DOHH2 (cell line): Measurements from ENCODE around the gene STK11.

ENCODE experiments used
- H3F3A ChIP-seq: fragments of 200-600 bp; sonication (generic), shearing (Covaris generic); 2 replicates; pipeline ENCODE4 v1.6.0; 2016; ENCODE audit warnings: antibody characterized with exemption, mild to moderate bottlenecking; ENCODE audit not compliant: control insufficient read depth, insufficient read depth
- H3K27ac ChIP-seq: fragments of 200-600 bp; sonication (generic); 2 replicates; pipeline ENCODE4 v1.5.1; 2014; ENCODE audit warnings: low read depth, mild to moderate bottlenecking, low read length, moderate library complexity
- H3K27me3 ChIP-seq: fragments of 200-600 bp; sonication (generic); 2 replicates; pipeline ENCODE4 v1.6.1; 2014; ENCODE audit warnings: mild to moderate bottlenecking, low read length, mixed read lengths; ENCODE audit not compliant: control insufficient read depth
- H3K36me3 ChIP-seq: fragments of 200-600 bp; sonication (generic); 2 replicates; pipeline ENCODE4 v1.6.1; 2014; ENCODE audit warnings: mild to moderate bottlenecking, low read length, moderate library complexity, mixed read lengths; ENCODE audit not compliant: control insufficient read depth
- H3K4me1 ChIP-seq: fragments of 200-600 bp; sonication (generic); 2 replicates; pipeline ENCODE4 v1.6.1; 2014; ENCODE audit warnings: mild to moderate bottlenecking, low read length, mixed read lengths; ENCODE audit not compliant: control insufficient read depth
- H3K4me2 ChIP-seq: fragments of 200-600 bp; sonication (generic); 2 replicates; pipeline ENCODE4 v1.6.0; 2014; ENCODE audit warnings: mild to moderate bottlenecking, low read length, moderate library complexity
- H3K4me3 ChIP-seq: fragments of 200-600 bp; sonication (generic); 2 replicates; pipeline ENCODE4 v1.5.1; 2014; ENCODE audit warnings: mild to moderate bottlenecking, low read length, mixed read lengths
- H3K79me2 ChIP-seq: fragments of 200-600 bp; sonication (generic); 2 replicates; pipeline ENCODE4 v1.6.1; 2014; ENCODE audit warnings: mild to moderate bottlenecking, low read length, mixed read lengths; ENCODE audit not compliant: control insufficient read depth
- H3K9me2 ChIP-seq: fragments of 200-600 bp; sonication (generic); replicated peaks from 2 replicates; pipeline ENCODE4 v1.6.1; 2014; ENCODE audit warnings: mild to moderate bottlenecking, low read length, mixed read lengths; ENCODE audit not compliant: control insufficient read depth
- H3K9me3 ChIP-seq: fragments of 200-600 bp; sonication (generic); 2 replicates; pipeline ENCODE4 v1.6.1; 2014; ENCODE audit warnings: antibody characterized with exemption, low read length, mixed read lengths; ENCODE audit not compliant: control insufficient read depth, insufficient read depth
- H4K20me1 ChIP-seq: fragments of 200-600 bp; sonication (generic); 2 replicates; pipeline ENCODE4 v1.6.0; 2014; ENCODE audit warnings: low read depth, mild to moderate bottlenecking, antibody characterized with exemption, low read length, moderate library complexity; ENCODE audit not compliant: control insufficient read depth, insufficient read depth
- EZH2phosphoT487 ChIP-seq: fragments of 200-600 bp; sonication (generic); IDR thresholded peaks from 2 replicates; pipeline ENCODE4 v1.6.1; 2017; ENCODE audit warnings: borderline replicate concordance, mild to moderate bottlenecking, antibody characterized with exemption, low read length, moderate library complexity, mixed read lengths
- TF ChIP-seq, protein P1 (sequence below): fragments of 200-600 bp; sonication (generic); IDR thresholded peaks from one replicate; pipeline ENCODE4 v1.5.1; 2014; ENCODE audit warnings: antibody characterized with exemption, mild to moderate bottlenecking, low read depth, low read length; ENCODE audit not compliant: poor library complexity, severe bottlenecking

STK11 gene

DNA sequence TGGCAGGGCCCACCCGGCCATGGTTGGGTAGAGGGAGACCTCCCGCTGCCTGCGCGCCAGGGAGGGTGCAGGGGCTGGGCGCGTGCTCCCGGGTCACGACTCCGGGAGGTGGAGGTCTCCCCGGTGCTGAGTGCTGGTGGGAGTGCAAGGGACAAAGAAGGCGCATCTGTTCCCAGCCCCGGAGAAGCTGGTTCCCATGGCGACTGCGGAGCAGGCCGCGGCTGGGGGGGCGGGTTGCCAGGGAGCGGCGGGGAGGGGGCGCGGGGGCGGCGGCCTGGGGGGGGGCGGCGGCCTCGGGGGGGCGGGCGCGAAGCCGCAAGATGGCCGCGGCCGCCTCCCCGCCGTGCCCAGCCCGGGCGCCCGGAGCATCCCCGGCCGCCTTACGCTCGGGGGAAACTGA lies 31.0 kb downstream of the STK11 start:
- Histone ChIP-seq H3K36me3 (no peaks in the 10 kb centered on the region), H3F3A (peaks cover 19% of the 10 kb centered on the region), H3K79me2 (peaks cover 6% of the 10 kb centered on the region), H3K9me2 (no peaks in the 10 kb centered on the region), H3K4me3 (no peak overlapping the region), H3K27ac (no peak overlapping the region), H3K4me2 (no peak overlapping the region), H3K4me1 (peaks cover 27% of the 10 kb centered on the region), H4K20me1 (no peaks in the 10 kb centered on the region; the same call in 1 of the 2 replicates), H3K27me3 (peaks cover 35% of the 10 kb centered on the region), H3K9me3 (no peaks in the 10 kb centered on the region)
- TF ChIP-seq, protein P1, sequence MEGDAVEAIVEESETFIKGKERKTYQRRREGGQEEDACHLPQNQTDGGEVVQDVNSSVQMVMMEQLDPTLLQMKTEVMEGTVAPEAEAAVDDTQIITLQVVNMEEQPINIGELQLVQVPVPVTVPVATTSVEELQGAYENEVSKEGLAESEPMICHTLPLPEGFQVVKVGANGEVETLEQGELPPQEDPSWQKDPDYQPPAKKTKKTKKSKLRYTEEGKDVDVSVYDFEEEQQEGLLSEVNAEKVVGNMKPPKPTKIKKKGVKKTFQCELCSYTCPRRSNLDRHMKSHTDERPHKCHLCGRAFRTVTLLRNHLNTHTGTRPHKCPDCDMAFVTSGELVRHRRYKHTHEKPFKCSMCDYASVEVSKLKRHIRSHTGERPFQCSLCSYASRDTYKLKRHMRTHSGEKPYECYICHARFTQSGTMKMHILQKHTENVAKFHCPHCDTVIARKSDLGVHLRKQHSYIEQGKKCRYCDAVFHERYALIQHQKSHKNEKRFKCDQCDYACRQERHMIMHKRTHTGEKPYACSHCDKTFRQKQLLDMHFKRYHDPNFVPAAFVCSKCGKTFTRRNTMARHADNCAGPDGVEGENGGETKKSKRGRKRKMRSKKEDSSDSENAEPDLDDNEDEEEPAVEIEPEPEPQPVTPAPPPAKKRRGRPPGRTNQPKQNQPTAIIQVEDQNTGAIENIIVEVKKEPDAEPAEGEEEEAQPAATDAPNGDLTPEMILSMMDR, result no peak
- TF ChIP-seq EZH2phosphoT487, result no peak

DNA sequence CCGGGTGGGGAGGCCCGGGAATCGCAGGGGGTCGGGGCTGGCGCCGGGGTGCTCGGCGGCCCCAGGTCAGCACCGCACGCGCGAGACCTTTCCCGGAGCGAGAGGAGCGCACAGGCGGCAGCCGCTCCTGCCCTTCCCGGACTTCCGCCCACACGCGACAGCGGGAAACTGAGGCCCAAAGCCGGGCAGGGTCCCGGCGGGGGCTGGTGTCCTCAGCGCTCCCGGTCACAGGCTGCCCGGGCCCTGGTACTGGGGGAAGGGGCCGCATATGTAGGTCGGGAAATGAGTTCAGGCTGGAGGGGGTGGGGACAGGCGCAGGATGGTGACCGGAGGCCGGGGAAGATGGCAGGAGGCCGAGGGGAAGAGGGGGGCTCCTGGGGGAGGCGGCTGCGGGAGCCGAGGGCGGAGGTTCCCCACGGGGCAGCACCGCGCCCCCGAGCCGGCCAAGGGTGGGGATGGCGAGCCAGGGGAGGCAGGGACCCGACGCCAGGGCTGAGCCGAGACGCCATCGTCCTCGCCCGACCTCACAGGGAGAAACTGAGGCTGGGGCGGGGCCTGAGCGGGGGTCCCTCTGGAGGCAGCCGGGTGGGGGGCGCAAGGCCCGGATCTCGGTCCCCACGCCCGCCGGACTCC lies 31.6 kb downstream of the STK11 start:
- Histone ChIP-seq H3K27ac (no peak overlapping the region), H3K9me3 (no peaks in the 10 kb centered on the region), H3K4me1 (peaks cover 27% of the 10 kb centered on the region), H3K9me2 (no peaks in the 10 kb centered on the region), H4K20me1 (no peaks in the 10 kb centered on the region; the same call in 1 of the 2 replicates), H3K4me3 (peak overlapping the region; percentile 54), H3K36me3 (peaks cover 4% of the 10 kb centered on the region), H3K4me2 (peak overlapping the region; percentile 45), H3K79me2 (peaks cover 12% of the 10 kb centered on the region), H3K27me3 (peaks cover 35% of the 10 kb centered on the region), H3F3A (peaks cover 19% of the 10 kb centered on the region)
- peak; percentile 99 for TF ChIP-seq EZH2phosphoT487
- TF ChIP-seq, protein P1, result no peak

DNA sequence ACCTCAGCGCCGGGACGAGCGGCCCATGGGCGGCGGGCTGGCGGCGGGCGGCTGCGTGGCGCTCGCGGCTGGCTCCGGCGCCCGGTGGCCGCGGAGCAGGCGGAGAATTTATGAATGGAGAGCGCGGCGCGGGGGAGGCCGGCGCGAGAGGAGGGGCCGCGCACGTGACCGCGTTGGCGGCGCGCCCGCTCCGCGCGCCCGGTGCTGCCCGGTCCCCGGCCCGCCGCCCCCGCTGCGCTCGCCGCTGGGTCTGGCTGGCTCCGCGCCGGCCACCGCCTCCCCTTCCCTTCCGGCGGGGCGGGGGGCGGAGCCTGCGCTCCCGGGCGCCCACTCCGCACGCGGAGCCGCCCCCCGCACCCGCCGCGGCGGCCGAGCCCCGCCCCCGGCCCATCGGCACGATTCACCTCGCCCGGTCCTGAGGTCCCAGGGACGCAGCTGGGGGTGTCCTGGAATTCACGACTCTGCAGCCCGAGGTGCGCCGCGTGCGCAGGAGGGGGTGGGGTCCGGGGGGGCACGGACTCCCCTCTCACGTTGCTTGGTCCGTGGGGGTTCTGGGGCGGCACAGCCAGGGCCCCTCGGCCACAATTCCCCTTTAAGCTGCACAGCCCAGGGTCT lies 32.3 kb downstream of the STK11 start, which contains the start of gene CBARP:
Gene CBARP (minus strand): TSS at position 252 of the 615 bp plus-strand sequence. CDS start 1,905 bp downstream, outside the sequence.
- no peaks in the 10 kb centered on the region for H4K20me1 ChIP-seq

More for the DNA sequence above, 32.3 kb downstream of the STK11 start, which contains the start of gene CBARP:
- peaks cover 35% of the 10 kb centered on the region for H3K27me3 ChIP-seq
- H3K36me3 ChIP-seq, result peaks cover 8% of the 10 kb centered on the region
- no peaks in the 10 kb centered on the region for H3K9me3 ChIP-seq
- peaks cover 19% of the 10 kb centered on the region for H3K79me2 ChIP-seq
- peaks cover 14% of the 10 kb centered on the region for H3F3A ChIP-seq
- TF ChIP-seq, protein P1, result no peak
- TF ChIP-seq EZH2phosphoT487, result no peak
- peaks cover 34% of the 10 kb centered on the region for H3K4me1 ChIP-seq
- H3K4me2 ChIP-seq, result peak within 1 kb of the TSS; percentile 45
- no peaks in the 10 kb centered on the region for H3K9me2 ChIP-seq
- peak within 1 kb of the TSS; percentile 54 for H3K4me3 ChIP-seq
- H3K27ac ChIP-seq, result no peak within 1 kb of the TSS
